ENCODE measurements around the gene CPSF7.

Gene CPSF7

GRCh38 chr11:61357233-61357893 is 72.4 kb downstream of the CPSF7 start:
- DNase-seq (ENCODE audit: low spot score), result no peak

- no peak for DNase-seq (ENCODE audit: low spot score)
Measured at GRCh38 chr11:61356706-61357105, 73.1 kb downstream of the CPSF7 start.

GRCh38 chr11:61354208-61354607 is 75.6 kb downstream of the CPSF7 start:
- DNase-seq (ENCODE audit: low spot score), result no peak

- no peak for DNase-seq (ENCODE audit: low spot score)
Measured at GRCh38 chr11:61353131-61354067, 76.4 kb downstream of the CPSF7 start.

All from ecto neural progenitor cell (in vitro differentiated cells).